Stimulated activated CD8-positive, alpha-beta memory T cell treated with anti-CD3 and anti-CD28 coated beads, Interleukin-15, amount 100 ng/mL, for 1 hour (primary cell): ENCODE results near the gene SEMA4D.
"Not testable (repeated sequence)": the region's sequence is repeated elsewhere in the genome, so short reads cannot be mapped to it uniquely, and the experiment has no call there.

ENCODE experiments used
- DNase-seq: peaks from one replicate; pipeline ENCODE4 v3.0.0-alpha.2; 2020; ENCODE audit warnings: low read depth

The SEMA4D gene

GRCh38 chr9:89384783-89385182 lies 113.1 kb downstream of the SEMA4D start:
- no peak for DNase-seq

DNA sequence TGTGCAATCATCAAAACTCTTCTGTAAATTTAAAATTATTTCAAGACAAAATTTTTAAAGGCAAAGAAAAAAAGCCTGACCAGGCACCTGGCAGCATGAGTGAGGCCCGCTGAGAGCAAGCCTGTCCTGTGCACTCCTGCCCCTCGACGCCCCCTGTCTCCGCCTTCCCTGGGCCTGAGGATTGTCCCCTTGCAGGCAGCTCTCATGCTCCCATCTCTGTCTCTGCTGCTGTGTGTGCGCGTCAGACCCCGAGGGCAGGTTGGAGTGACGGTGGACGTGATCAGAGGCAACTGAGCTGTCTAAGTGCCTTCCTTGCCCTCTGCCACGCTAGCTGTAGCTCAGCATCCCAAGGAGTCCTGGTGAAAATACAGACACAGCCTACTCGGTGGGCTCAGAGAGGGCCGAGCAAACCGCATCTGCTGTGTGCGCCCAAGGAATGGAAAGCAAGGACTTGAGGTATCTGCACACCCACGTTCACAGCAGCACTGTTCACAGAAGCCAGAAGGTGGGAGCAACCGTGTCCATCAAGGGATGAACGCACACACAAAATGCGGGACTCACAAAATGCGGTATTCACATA lies 114.1 kb downstream of the SEMA4D start:
- no peak for DNase-seq

DNA sequence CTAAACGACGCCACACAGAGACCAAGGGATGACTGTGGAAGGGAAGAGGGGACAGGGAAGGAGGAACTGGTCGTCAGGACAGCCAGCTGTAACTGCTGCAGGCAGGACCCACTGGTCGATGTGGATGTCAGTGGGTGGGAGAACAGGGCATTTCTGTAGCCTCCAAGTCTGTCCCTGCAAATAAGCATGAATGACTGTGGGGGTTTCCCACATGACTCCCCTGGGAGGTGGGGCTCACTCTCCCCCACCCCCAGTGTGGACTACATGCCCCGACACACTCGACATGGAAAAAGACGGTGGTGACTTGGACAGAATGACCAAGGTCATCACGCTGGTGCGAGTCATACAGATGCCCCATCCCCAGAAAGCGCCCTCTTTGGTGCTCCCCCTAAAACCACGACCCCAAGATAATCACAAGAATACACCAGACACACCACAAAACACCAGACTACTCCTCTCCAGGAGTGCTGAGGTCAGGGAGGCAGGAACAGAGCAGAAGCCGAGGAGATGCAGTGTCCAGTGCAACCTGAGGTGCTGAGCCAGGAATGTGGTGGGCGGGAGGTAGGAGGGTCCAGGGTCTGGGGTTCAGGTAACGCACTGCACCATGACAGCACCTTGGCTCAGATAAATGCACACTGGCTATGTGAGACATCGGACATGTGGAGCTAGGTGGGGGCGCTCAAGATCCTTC lies 114.7 kb downstream of the SEMA4D start:
- no peak for DNase-seq

DNA sequence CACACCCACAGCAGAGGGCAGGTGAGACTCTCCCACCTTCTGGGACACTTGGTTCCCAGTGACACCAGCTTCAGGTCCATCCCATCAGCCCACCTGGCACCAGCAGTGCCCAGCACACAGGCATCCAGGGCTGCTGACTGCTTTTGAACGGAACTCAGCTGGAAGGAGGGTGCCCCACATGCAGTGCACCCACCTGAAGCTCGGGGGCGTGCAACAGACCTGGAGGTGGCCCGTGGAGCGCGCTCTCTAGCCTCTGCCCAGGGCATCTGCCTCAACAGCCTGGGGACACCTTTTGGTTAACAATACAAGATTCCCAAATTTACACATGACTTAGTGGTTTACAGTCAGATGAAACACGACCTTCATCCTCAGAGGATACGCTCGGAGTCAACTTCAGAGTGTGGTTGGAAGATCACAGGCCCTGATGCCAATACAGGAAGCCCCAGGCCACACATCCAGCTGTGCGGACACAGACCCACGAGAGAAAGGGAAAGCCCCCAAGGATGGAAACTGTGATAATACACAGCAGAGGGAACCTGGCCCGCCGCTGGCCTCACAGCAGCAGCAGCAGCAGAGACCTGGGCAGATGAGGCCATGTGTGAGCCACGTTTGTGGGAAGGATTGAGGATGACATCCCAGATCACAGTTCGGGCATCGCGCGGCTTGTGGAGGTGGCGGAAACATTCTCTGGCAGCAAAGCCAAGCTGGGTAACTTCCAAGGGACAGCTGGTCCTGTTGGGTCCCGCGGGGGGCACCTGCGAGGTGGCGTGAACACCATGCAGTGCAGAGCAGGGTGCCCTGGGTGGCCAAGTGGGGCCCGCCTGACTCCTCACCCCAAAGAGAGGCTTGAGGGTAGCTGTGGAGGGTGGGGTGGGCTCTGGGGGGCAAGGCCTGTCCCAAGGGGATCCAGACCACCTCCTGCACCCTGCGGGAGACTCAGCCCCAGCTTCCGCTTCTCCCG lies 115.6 kb downstream of the SEMA4D start:
- DNase-seq: no peak

GRCh38 chr9:89381308-89381609 lies 116.7 kb downstream of the SEMA4D start:
- no peak for DNase-seq

GRCh38 chr9:89380437-89381307 lies 117.2 kb downstream of the SEMA4D start:
- no peak for DNase-seq

DNA sequence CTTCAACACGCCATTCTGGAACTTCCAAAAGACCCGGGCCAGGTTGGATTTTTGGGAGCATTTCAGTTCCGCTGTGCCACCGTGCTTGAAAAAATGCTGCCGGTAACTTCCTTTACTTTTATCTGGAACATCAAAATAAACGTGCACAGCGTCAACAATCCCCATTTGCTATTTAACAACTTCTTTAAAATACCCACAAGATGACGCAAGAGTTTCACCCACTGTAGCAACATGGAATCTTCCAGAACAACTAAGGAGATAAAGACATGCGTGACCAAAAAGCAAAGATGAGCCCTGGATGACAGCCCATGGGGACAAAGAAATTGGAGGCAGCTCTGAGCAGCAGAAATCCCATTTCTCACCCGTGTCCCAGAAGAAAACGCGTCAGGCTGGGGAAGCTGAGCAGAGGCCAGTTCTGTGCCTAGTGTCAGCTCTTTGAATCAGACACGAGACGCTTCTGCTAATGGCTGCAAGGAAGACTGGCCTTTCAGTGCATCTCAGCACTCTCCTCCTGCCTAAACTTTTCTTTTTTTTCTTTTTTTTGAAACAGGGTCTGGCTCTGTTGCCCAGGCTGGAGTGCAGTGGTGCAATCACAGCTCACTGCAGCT lies 118.3 kb downstream of the SEMA4D start:
- no peak for DNase-seq

DNA sequence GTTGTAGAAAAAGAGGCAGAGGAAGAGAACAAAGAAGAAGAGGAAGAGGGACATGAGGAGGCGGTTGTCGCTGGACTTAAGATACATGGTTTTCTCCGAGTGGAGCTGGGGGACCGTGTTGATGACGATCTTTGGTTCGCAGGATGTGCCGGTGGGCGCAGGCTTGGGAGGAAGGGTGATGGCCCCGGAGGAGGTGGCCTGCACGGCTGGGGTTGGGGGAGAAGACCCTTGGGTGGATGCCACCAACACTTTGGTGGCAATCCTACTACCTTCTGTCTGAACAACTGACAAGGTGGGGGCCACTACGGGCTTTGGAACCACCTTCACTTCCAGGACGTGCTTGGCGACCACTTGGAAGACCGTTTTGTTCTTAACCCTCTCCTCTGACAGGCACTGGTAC lies 118.9 kb downstream of the SEMA4D start:
- DNase-seq: no peak

- DNase-seq: no peak
These were observed 119.4 kb downstream of the SEMA4D start for GRCh38 chr9:89378541-89378940.

GRCh38 chr9:89377411-89377810 lies 120.5 kb downstream of the SEMA4D start:
- no peak for DNase-seq

DNA sequence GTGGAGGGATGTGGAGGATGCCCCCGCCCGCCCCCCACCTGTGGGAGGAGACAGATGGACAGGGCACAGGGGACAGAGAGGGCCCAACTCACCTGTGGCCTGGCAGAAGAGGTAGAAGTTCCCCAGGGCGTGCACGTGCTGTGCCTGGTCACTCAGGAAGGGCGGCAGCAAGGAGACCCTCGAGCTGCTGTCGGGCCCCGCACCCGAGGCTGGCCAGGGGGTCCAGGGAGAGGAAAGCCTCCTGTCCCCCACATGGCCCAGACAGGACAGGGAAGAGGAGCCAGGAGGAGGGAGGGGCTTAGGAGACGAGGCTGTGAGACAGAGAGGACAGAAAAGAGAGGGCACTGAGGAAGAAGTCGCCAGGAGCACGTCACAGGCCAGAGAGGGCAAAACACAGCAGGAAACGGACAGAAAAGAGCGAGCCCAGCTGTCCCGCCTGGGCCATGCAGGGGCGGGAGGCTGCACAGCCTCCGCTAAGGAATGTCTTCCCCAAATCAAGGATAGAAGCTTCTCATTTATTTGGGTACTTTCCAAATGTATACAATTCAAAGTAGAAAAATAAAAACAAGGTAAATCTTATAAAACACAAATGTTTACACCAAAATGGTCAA lies 121.1 kb downstream of the SEMA4D start:
- DNase-seq: no peak

GRCh38 chr9:89376286-89376685 lies 121.6 kb downstream of the SEMA4D start:
- DNase-seq: no peak

DNA sequence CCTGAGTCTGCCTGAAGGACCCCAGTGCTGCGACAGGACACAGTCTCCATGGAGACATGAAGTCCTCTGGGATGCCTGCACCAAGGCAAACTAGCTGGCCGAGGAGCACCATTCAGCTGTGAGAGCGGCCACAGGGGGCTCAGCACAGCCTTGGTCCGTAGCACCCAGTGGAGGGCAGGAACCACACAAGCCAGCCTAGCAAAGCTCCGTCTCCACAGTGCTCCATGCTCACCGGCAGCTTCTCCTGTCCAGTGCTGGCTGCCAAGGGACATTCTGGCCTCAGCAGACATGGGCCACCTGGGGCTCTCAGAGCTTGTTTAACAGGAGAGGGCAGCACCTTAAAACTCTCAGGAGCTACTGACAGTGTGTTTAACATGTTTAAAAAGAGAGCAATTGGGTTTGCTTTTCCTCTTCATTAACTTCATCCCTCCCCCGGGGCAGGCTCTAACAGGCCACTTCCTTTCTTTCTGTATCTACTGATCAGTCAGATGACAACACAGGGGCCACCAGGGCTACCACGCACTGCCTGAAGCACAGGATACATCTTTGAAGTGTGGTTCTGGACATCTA lies 122.6 kb downstream of the SEMA4D start:
- no peak for DNase-seq

GRCh38 chr9:89374176-89374575 lies 123.7 kb downstream of the SEMA4D start:
- no peak for DNase-seq

GRCh38 chr9:89372979-89373378 lies 124.9 kb downstream of the SEMA4D start:
- DNase-seq: no peak

- no peak for DNase-seq
These were observed 125.6 kb downstream of the SEMA4D start for GRCh38 chr9:89372230-89372816.

GRCh38 chr9:89371791-89372190 lies 126.1 kb downstream of the SEMA4D start:
- DNase-seq: not testable (repeated sequence)

- DNase-seq: no peak
These were observed 127.3 kb downstream of the SEMA4D start for GRCh38 chr9:89370593-89370992.

GRCh38 chr9:89368978-89369377 lies 128.9 kb downstream of the SEMA4D start:
- no peak for DNase-seq

- no peak for DNase-seq
These were observed 129.4 kb downstream of the SEMA4D start for GRCh38 chr9:89368550-89368949.
